T-helper 1 cell treated with Interleukin-12 subunit alpha and Interleukin-12 subunit beta and Interleukin-4 antibody, amounts not matched to agents 30 μg/mL and 1 μg/mL, for 36 hours (primary cell): Measurements from ENCODE around the gene BLOC1S2.

ENCODE experiments used
- H3K27ac Mint-ChIP-seq: one replicate; pipeline ENCODE4 v1.8.0; 2021; ENCODE audit warnings: mild to moderate bottlenecking, mixed read lengths
- H3K27me3 Mint-ChIP-seq: one replicate; pipeline ENCODE4 v1.8.0; 2021; ENCODE audit warnings: low read depth, mixed read lengths
- H3K36me3 Mint-ChIP-seq: one replicate; pipeline ENCODE4 v1.8.0; 2021; ENCODE audit warnings: low read depth, mixed read lengths
- H3K4me1 Mint-ChIP-seq: one replicate; pipeline ENCODE4 v1.8.0; 2021; ENCODE audit warnings: low read depth, mixed read lengths
- H3K4me3 Mint-ChIP-seq: one replicate; pipeline ENCODE4 v1.8.0; 2021; ENCODE audit warnings: mild to moderate bottlenecking, moderate library complexity, mixed read lengths
- H3K9me3 Mint-ChIP-seq: one replicate; pipeline ENCODE4 v1.8.0; 2021; ENCODE audit warnings: mixed read lengths

The BLOC1S2 gene

DNA sequence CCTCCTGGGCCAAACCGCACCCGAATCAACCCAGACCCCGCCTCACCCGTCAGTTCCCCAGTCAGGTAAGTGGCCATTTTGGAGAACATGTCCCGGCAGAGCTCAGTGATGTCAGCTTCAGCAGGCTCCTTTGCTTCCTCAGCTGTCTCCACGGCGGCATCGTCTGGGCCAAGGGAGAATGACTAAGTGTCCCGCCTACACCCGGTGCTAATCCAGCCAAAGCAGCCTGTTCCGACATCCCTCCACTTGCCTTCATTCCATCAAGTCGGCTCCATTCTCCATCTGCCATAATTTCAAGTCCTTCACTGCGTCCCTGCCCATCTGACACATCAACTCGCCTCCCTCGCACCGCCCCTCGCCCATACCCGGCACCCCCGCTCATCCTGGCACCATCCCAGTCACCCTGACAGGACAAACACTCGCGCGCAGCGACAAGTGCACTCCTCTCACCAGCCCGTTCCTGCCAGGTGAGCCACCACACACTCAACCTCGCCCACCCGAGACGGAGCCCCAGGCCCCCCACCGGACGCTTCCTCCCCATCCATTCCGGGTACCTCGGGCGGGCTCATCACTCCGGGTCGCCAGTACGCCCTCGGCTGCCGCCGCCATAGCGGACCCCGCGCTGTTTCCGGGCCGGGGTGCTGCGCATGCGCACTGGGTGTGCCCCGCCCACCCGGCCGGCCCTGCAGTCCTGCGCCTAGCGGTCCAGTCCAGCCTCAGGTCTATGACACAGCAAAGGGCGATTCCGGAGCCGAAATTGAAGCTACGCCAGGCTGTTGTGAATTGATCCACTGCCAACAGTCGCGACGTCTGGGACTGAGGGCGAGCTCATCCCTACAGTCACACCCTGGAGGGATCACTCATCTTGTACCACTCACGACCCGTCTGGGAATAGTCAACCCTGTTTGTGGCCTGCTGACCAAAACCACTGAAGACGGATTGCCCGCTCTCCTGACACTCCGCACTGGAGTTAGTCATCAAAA is at the start of gene BLOC1S2:
TSS of gene BLOC1S2 (minus strand) at position 630 of the 983 bp plus-strand sequence. CDS start at position 609, 21 bp downstream.
- Mint-ChIP-seq H3K36me3 (peaks cover 13% of the 10 kb centered on the region), H3K27ac (peak within 1 kb of the TSS; percentile 98), H3K27me3 (no peaks in the 10 kb centered on the region), H3K9me3 (no peaks in the 10 kb centered on the region), H3K4me3 (peak within 1 kb of the TSS; percentile 97), H3K4me1 (peaks cover 17% of the 10 kb centered on the region)

DNA sequence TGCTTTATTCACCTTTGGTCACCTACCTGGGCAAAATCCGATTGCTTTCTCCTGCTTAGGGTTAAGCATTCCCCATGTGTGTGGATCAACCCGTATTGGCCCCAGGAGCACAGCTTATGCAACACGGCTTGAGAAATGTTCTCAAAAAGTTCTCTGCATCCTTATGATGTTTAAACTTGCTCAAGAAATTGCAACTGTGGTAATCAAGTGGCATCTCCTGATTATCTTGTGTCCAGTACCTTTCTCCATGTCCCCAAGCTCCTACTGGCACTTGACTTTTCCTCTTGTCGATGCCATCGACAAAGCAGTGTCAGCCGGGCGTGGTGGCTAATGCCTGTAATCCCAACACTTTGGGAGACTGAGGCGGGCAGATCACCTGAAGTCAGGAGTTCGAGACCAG is 48.3 kb upstream of the BLOC1S2 start:
- Mint-ChIP-seq H3K27ac (no peak overlapping the region), H3K27me3 (peaks cover 29% of the 10 kb centered on the region), H3K4me3 (no peak overlapping the region), H3K36me3 (no peaks in the 10 kb centered on the region), H3K4me1 (peaks cover 16% of the 10 kb centered on the region), H3K9me3 (no peaks in the 10 kb centered on the region)

DNA sequence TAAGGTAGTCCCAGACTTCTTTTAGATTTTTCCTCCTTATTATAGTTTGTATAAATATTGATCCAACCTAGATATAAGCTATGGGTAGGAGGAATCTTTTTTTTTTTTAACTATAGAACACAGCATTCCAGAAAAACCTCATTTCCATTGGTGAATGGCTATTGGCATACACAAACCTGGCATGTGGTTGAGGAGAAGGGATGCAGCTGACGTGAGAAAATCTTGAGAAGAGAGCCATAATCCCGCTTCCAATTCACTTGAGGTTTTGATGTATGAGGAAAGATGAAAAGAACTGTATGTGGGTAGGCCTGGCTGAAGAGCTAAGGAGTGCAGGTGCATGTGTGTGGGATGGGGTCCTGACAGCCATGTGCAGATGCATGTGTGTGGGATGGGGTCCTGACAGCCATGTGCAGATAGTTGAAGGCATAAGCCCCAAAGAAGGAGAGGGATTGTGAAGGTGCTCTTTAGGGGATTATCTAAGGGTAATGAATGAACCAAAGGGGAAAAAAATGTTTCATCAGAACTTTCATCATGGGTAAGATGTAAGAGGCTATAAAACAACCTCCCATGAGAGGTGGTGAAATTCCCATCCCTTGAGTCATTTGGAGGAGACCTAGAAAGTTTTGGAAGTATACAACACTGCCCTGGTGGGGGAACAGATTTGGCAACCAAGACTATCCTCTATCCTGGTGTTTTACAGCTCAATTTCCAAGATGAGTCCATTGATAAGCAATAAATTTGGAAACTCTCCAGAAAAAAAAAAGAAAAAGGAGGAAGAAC is 47.4 kb upstream of the BLOC1S2 start:
- Mint-ChIP-seq H3K4me1 (peaks cover 9% of the 10 kb centered on the region), H3K27ac (no peak overlapping the region), H3K9me3 (no peaks in the 10 kb centered on the region), H3K27me3 (peaks cover 29% of the 10 kb centered on the region), H3K4me3 (no peak overlapping the region), H3K36me3 (no peaks in the 10 kb centered on the region)

- no peaks in the 10 kb centered on the region for H3K9me3 Mint-ChIP-seq
- no peaks in the 10 kb centered on the region for H3K36me3 Mint-ChIP-seq
- H3K4me1 Mint-ChIP-seq = peaks cover 7% of the 10 kb centered on the region
- peaks cover 29% of the 10 kb centered on the region for H3K27me3 Mint-ChIP-seq
- H3K4me3 Mint-ChIP-seq = no peak overlapping the region
- H3K27ac Mint-ChIP-seq = no peak overlapping the region
Observed at GRCh38 chr10:100333106-100333505, 46.6 kb upstream of the BLOC1S2 start.

GRCh38 chr10:100330079-100330478 is 43.6 kb upstream of the BLOC1S2 start, which contains the start of gene PKD2L1:
PKD2L1 (minus strand) TSS chr10:100330228; CDS start chr10:100330103, 125 bp downstream.
- H3K36me3 Mint-ChIP-seq = no peaks in the 10 kb centered on the region
- peaks cover 29% of the 10 kb centered on the region for H3K27me3 Mint-ChIP-seq

GRCh38 chr10:100328198-100328597 is 41.7 kb upstream of the BLOC1S2 start:
- no peaks in the 10 kb centered on the region for H3K9me3 Mint-ChIP-seq
- H3K4me3 Mint-ChIP-seq = no peak overlapping the region
- H3K4me1 Mint-ChIP-seq = peaks cover 22% of the 10 kb centered on the region
- H3K27me3 Mint-ChIP-seq = peaks cover 19% of the 10 kb centered on the region
- H3K36me3 Mint-ChIP-seq = no peaks in the 10 kb centered on the region
- no peak overlapping the region for H3K27ac Mint-ChIP-seq

More at GRCh38 chr10:100330079-100330478, 43.6 kb upstream of the BLOC1S2 start, which contains the start of gene PKD2L1:
- Mint-ChIP-seq H3K4me3 (no peak within 1 kb of the TSS), H3K4me1 (peaks cover 22% of the 10 kb centered on the region), H3K9me3 (no peaks in the 10 kb centered on the region), H3K27ac (no peak within 1 kb of the TSS)

- Mint-ChIP-seq H3K4me3 (no peak overlapping the region), H3K9me3 (no peaks in the 10 kb centered on the region), H3K27ac (no peak overlapping the region), H3K27me3 (peaks cover 18% of the 10 kb centered on the region), H3K36me3 (no peaks in the 10 kb centered on the region), H3K4me1 (peaks cover 17% of the 10 kb centered on the region)
Observed at GRCh38 chr10:100327718-100328009, 41.2 kb upstream of the BLOC1S2 start.

DNA sequence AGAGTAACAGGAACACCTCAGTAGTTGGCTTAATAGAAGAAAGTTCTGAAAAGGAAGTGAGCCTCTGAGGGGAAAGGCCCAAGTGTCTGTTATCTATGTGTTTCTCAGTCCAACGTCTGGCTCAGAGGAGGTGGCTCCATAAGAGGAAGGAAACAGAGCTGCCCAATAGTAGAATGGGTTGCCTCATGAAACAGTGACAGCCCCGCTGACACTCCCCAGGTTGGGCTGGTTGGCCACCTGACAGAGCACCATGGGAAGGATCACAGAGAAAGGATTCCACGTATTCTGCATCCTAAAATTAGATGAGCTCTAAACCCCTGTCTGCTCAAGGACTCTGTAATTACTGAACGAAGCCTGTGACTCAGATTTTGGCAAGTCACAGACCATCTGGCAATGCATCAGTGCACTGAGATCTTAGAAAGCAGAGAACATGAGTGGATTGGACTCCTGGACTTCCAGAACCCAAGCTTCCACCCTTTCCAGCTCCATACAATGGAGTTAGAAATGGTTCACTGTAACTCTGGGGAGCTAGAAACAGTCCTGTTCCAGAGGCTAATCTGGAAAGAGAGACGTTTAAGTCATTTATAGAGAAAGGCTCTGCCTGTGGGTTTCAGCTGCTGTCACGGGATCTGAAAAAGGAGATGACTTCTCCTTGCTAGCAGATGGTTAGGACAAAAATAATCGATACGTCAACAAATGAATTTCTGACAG is 40.7 kb upstream of the BLOC1S2 start:
- Mint-ChIP-seq H3K27ac (peak overlapping the region; percentile 87), H3K36me3 (no peaks in the 10 kb centered on the region), H3K4me1 (peaks cover 17% of the 10 kb centered on the region), H3K4me3 (peak overlapping the region; percentile 33), H3K27me3 (peaks cover 18% of the 10 kb centered on the region), H3K9me3 (no peaks in the 10 kb centered on the region)

DNA sequence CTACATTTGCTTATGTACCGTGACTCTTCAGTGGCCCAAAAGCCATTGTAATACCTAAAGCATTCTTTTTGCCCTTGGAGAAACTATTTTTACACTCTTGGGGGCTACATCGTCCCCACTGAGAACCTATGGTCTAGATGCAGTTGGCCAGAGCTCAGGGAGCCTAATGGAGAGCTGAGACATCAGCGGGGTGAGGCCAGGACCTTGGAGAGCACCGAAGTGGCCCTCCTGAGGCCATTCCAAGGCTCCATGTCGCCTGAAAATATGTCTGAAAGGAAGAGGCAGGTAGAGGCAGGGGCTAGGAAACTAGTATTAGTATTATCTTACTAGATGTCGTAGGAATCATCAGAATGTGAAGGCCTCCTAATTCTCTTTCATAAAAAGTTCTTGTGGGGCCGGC is 38.7 kb upstream of the BLOC1S2 start:
- H3K9me3 Mint-ChIP-seq = no peaks in the 10 kb centered on the region
- H3K36me3 Mint-ChIP-seq = no peaks in the 10 kb centered on the region
- H3K4me3 Mint-ChIP-seq = no peak overlapping the region
- peaks cover 17% of the 10 kb centered on the region for H3K4me1 Mint-ChIP-seq
- peaks cover 13% of the 10 kb centered on the region for H3K27me3 Mint-ChIP-seq
- H3K27ac Mint-ChIP-seq = no peak overlapping the region

GRCh38 chr10:100319707-100320402 is 33.4 kb upstream of the BLOC1S2 start:
- H3K36me3 Mint-ChIP-seq = no peaks in the 10 kb centered on the region
- no peak overlapping the region for H3K4me3 Mint-ChIP-seq
- H3K27me3 Mint-ChIP-seq = peaks cover 39% of the 10 kb centered on the region
- no peak overlapping the region for H3K27ac Mint-ChIP-seq
- H3K9me3 Mint-ChIP-seq = no peaks in the 10 kb centered on the region
- no peaks in the 10 kb centered on the region for H3K4me1 Mint-ChIP-seq

GRCh38 chr10:100318207-100318606 is 31.7 kb upstream of the BLOC1S2 start:
- no peak overlapping the region for H3K27ac Mint-ChIP-seq
- no peak overlapping the region for H3K4me3 Mint-ChIP-seq

DNA sequence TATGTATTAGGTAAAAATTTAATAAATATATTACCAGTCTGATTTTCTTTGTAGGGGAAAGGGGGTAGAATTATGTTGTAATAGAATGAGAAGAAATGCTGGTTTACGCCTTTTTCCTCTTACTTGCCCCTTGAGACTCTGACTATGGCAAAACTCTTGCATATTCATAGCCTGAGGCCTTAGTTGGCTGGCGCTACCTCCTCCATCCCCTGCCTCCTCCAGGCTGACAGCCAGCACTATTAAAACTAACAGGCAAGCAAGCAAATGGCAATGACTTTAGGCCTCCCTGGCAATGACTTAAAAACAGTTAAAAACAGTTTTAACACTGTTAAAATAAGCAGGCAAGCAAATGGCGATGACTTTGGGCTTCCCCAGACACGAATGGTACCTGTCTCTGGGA is 29.1 kb upstream of the BLOC1S2 start:
- H3K36me3 Mint-ChIP-seq = no peaks in the 10 kb centered on the region
- H3K4me3 Mint-ChIP-seq = no peak overlapping the region
- peaks cover 63% of the 10 kb centered on the region for H3K27me3 Mint-ChIP-seq
- no peak overlapping the region for H3K27ac Mint-ChIP-seq
- no peaks in the 10 kb centered on the region for H3K9me3 Mint-ChIP-seq
- no peaks in the 10 kb centered on the region for H3K4me1 Mint-ChIP-seq

More at GRCh38 chr10:100318207-100318606, 31.7 kb upstream of the BLOC1S2 start:
- no peaks in the 10 kb centered on the region for H3K9me3 Mint-ChIP-seq
- no peaks in the 10 kb centered on the region for H3K36me3 Mint-ChIP-seq
- H3K27me3 Mint-ChIP-seq = peaks cover 49% of the 10 kb centered on the region
- no peaks in the 10 kb centered on the region for H3K4me1 Mint-ChIP-seq

DNA sequence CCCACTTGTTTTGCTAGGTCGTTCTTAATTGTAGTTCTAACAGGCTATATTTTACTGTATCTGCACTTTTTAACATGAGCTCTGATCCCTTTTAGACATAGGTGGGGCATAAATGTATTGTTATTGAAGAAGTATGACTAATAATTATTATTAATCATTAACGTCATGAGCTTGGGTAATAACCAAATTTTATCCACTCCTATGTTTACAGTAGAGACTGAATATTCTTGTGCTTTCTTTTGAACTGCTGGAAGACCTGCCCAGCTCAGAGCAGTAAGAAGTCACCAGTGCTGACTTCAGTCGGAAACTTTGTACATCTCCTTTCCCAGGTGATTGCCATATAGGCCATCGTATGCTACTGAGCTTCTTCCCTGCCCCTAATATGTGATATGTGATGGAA is 24.8 kb upstream of the BLOC1S2 start:
- no peak overlapping the region for H3K27ac Mint-ChIP-seq
- no peak overlapping the region for H3K4me3 Mint-ChIP-seq
- no peaks in the 10 kb centered on the region for H3K4me1 Mint-ChIP-seq
- H3K36me3 Mint-ChIP-seq = no peaks in the 10 kb centered on the region
- H3K9me3 Mint-ChIP-seq = no peaks in the 10 kb centered on the region
- H3K27me3 Mint-ChIP-seq = peaks cover 70% of the 10 kb centered on the region

- Mint-ChIP-seq H3K27ac (no peak overlapping the region), H3K27me3 (peaks cover 82% of the 10 kb centered on the region), H3K4me3 (no peak overlapping the region), H3K36me3 (no peaks in the 10 kb centered on the region), H3K9me3 (no peaks in the 10 kb centered on the region), H3K4me1 (no peaks in the 10 kb centered on the region)
Observed at GRCh38 chr10:100307684-100308083, 21.2 kb upstream of the BLOC1S2 start.
